ENCODE data around the gene PSD.

DNA sequence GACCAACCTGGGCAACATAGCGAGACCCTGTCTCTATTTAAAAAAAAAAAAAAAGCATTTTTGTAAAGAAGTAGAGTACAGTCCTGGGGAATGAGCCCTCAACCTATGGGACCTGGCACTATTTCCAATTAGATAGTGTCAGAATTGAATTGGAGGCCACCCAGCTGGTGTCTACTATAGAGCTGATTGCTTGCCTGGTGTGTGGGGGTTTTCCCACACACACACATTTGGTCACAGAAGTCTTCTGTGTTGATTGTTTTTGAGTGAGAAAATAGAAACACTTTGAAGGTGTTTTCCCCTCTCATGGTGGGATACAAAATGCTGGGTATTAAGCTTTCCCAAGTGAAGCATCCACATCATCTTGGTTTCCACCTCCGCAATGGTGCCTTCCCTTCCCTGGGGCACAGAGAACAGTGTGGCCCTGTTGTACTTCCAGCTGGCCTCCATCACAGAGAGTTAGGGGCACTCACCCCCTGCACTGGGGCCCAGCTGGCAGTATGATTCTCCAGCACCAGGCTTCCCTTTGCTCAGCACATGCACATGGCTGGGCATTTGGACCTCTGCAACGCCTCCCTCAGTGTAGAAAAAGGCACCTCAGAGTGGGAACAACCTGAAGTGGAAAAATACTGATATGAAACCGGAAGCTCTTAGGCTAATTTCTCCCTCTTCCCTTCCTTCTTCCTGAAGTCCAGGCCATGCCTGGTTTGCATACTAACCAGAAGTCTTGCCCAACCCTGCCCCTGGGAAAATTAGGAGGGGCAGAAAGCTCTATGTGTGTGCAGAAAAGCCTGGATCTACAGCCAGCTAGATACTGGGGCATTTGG, 33.8 kb downstream of the PSD start:
- TF ChIP-seq, protein P1, sequence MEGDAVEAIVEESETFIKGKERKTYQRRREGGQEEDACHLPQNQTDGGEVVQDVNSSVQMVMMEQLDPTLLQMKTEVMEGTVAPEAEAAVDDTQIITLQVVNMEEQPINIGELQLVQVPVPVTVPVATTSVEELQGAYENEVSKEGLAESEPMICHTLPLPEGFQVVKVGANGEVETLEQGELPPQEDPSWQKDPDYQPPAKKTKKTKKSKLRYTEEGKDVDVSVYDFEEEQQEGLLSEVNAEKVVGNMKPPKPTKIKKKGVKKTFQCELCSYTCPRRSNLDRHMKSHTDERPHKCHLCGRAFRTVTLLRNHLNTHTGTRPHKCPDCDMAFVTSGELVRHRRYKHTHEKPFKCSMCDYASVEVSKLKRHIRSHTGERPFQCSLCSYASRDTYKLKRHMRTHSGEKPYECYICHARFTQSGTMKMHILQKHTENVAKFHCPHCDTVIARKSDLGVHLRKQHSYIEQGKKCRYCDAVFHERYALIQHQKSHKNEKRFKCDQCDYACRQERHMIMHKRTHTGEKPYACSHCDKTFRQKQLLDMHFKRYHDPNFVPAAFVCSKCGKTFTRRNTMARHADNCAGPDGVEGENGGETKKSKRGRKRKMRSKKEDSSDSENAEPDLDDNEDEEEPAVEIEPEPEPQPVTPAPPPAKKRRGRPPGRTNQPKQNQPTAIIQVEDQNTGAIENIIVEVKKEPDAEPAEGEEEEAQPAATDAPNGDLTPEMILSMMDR (conservative IDR thresholded peaks at IDR 0.05; ENCODE audit: low read length): no peak
- no peak for TF ChIP-seq EZH2phosphoT487 (IDR thresholded peaks at IDR 0.05; ENCODE audit: borderline replicate concordance)
